SU-DHL-6 (cell line): ENCODE measurements around the gene CRCP.

ENCODE experiments used
- H2AFZ ChIP-seq: fragments of 200-600 bp; sonication (generic); 2 replicates; pipeline ENCODE4 v1.6.1; 2014; ENCODE audit warnings: low read depth, mild to moderate bottlenecking, moderate library complexity, mixed read lengths, antibody characterized with exemption, low read length; ENCODE audit not compliant: severe bottlenecking
- H3F3A ChIP-seq: fragments of 200-600 bp; shearing (Covaris generic); 2 replicates; pipeline ENCODE4 v1.6.0; 2016; ENCODE audit warnings: antibody characterized with exemption, mild to moderate bottlenecking; ENCODE audit not compliant: insufficient read depth
- H3K27ac ChIP-seq: fragments of 200-600 bp; sonication (generic); 2 replicates; pipeline ENCODE4 v1.5.1; 2016; ENCODE audit warnings: low read depth, mild to moderate bottlenecking, low read length, moderate library complexity, mixed read lengths
- H3K27me3 ChIP-seq: fragments of 200-600 bp; sonication (generic), shearing (Covaris generic); 2 replicates; pipeline ENCODE4 v1.6.0; 2014; ENCODE audit warnings: mild to moderate bottlenecking, low read length
- H3K36me3 ChIP-seq: fragments of 200-600 bp; sonication (generic); 2 replicates; pipeline ENCODE4 v1.6.1; 2014; ENCODE audit warnings: mild to moderate bottlenecking, low read length, mixed read lengths
- H3K4me2 ChIP-seq: fragments of 300-600, 200-600 bp; shearing (Covaris generic), sonication (generic); 2 replicates; pipeline ENCODE4 v1.6.0; 2014; ENCODE audit warnings: low read length, low read depth, mild to moderate bottlenecking; ENCODE audit not compliant: poor library complexity, severe bottlenecking
- H3K4me3 ChIP-seq: fragments of 200-600 bp; sonication (generic); 2 replicates; pipeline ENCODE4 v1.5.1; 2014; ENCODE audit warnings: antibody characterized with exemption, low read length, mild to moderate bottlenecking, mixed read lengths; ENCODE audit not compliant: insufficient read depth, poor library complexity, severe bottlenecking
- H3K79me2 ChIP-seq: fragments of 200-600 bp; sonication (generic); 2 replicates; pipeline ENCODE4 v1.6.1; 2014; ENCODE audit warnings: mild to moderate bottlenecking, low read length, moderate library complexity; ENCODE audit not compliant: insufficient read depth
- H3K9ac ChIP-seq: fragments of 200-600 bp; sonication (generic); 2 replicates; pipeline ENCODE4 v1.7.0; 2014; ENCODE audit warnings: mild to moderate bottlenecking, low read length
- H3K9me2 ChIP-seq: fragments of 200-600 bp; sonication (generic); replicated peaks from 2 replicates; pipeline ENCODE4 v1.6.1; 2014; ENCODE audit warnings: low read length; ENCODE audit not compliant: insufficient read depth
- H3K9me3 ChIP-seq: fragments of 200-600 bp; sonication (generic); 2 replicates; pipeline ENCODE4 v1.6.1; 2014; ENCODE audit warnings: low read length, mixed read lengths; ENCODE audit not compliant: insufficient read depth
- H4K20me1 ChIP-seq: fragments of 200-600 bp; sonication (generic); 2 replicates; pipeline ENCODE4 v1.6.1; 2014; ENCODE audit warnings: low read depth, mild to moderate bottlenecking, antibody characterized with exemption, low read length, moderate library complexity, mixed read lengths
- EZH2phosphoT487 ChIP-seq: fragments of 200-600 bp; sonication (generic), shearing (Covaris generic); conservative IDR thresholded peaks from 2 replicates; pipeline ENCODE4 v1.6.1; 2018; ENCODE audit warnings: mild to moderate bottlenecking, antibody characterized with exemption, low read length, moderate library complexity, mixed read lengths
- TF ChIP-seq, protein P1 (sequence below): fragments of 200-600 bp; sonication (generic); IDR thresholded peaks from one replicate; pipeline ENCODE4 v1.5.1; 2017; ENCODE audit warnings: antibody characterized with exemption, mild to moderate bottlenecking, low read length, moderate library complexity; ENCODE audit not compliant: insufficient read depth, poor library complexity, severe bottlenecking

The CRCP gene

GRCh38 chr7:66188645-66189044 is 74.0 kb downstream of the CRCP start:
- Histone ChIP-seq H3F3A (no peaks in the 10 kb centered on the region), H3K36me3 (no peaks in the 10 kb centered on the region), H3K79me2 (no peaks in the 10 kb centered on the region), H2AFZ (no peak overlapping the region), H3K9me2 (no peaks in the 10 kb centered on the region), H3K9me3 (no peaks in the 10 kb centered on the region), H3K4me3 (no peak overlapping the region), H3K4me2 (no peak overlapping the region), H3K27ac (no peak overlapping the region), H3K27me3 (no peaks in the 10 kb centered on the region), H4K20me1 (no peaks in the 10 kb centered on the region), H3K9ac (no peak overlapping the region)
- TF ChIP-seq EZH2phosphoT487: no peak
- TF ChIP-seq, protein P1, sequence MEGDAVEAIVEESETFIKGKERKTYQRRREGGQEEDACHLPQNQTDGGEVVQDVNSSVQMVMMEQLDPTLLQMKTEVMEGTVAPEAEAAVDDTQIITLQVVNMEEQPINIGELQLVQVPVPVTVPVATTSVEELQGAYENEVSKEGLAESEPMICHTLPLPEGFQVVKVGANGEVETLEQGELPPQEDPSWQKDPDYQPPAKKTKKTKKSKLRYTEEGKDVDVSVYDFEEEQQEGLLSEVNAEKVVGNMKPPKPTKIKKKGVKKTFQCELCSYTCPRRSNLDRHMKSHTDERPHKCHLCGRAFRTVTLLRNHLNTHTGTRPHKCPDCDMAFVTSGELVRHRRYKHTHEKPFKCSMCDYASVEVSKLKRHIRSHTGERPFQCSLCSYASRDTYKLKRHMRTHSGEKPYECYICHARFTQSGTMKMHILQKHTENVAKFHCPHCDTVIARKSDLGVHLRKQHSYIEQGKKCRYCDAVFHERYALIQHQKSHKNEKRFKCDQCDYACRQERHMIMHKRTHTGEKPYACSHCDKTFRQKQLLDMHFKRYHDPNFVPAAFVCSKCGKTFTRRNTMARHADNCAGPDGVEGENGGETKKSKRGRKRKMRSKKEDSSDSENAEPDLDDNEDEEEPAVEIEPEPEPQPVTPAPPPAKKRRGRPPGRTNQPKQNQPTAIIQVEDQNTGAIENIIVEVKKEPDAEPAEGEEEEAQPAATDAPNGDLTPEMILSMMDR: no peak

DNA sequence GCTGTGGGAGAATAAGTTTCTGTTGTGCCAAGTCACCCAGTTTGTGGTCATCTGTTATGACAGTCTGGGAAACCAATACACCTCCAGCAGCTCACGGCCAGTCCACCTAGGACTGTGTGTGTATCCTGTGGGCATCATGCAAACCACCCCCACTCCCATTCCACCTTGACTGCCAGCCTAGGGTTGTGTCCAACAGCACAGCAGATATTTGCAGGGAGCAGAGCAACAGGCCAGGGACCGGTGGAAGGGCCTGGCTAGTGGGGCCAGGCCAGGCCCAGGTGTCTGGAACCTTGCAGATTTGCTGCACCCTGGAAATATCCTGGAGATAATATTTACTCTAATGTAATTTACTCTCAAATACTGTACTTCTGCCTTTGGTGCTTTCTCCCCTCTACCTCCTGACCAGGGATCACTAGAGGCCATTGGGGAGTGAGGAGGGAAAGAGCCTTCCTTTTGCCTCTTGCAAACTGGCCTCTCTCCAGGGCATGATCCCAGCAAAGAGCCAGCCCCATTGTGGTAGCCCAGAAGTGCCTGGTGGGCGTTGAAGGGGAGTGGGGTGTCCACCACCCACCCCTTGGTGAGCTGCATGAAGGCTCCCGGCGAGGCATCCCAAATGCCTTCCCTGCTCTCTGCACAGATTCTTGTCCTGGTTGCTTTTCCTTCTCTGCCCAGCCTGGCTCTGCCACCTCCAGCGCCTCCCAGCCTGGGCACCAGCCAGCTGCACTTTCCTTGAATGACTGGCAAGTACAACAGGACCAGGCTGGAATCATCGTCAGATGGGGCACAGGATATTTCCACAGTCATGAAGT is 75.3 kb downstream of the CRCP start:
- Histone ChIP-seq H3K9me3 (no peaks in the 10 kb centered on the region), H3K27ac (no peak overlapping the region), H3K27me3 (no peaks in the 10 kb centered on the region), H3F3A (no peaks in the 10 kb centered on the region), H2AFZ (no peak overlapping the region), H3K4me2 (no peak overlapping the region), H3K36me3 (no peaks in the 10 kb centered on the region), H3K9me2 (no peaks in the 10 kb centered on the region), H4K20me1 (no peaks in the 10 kb centered on the region), H3K4me3 (no peak overlapping the region), H3K9ac (no peak overlapping the region), H3K79me2 (no peaks in the 10 kb centered on the region)
- no peak for TF ChIP-seq EZH2phosphoT487
- TF ChIP-seq, protein P1: no peak

DNA sequence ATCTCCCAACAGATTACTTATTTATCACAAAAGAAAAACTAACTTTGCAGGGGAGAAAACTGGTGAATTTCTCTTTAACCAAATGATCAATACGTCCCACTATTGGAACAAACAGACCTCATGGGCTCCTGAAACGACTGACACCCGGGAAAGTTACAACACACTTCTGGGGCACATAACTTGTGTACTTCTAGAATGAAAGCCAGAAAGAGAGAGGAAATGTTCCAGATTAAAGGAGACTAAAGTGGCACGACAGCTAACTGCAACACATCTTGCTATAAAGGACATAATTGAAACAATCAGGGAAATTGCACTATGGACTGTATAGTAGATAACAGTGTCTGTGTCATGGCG is 75.8 kb downstream of the CRCP start:
- TF ChIP-seq EZH2phosphoT487: no peak
- TF ChIP-seq, protein P1: no peak
- H3K4me3 ChIP-seq: no peak overlapping the region
- no peak overlapping the region for H3K9ac ChIP-seq
- H2AFZ ChIP-seq: no peak overlapping the region
- no peak overlapping the region for H3K27ac ChIP-seq
- H3K79me2 ChIP-seq: no peaks in the 10 kb centered on the region
- H3K4me2 ChIP-seq: no peak overlapping the region
- H4K20me1 ChIP-seq: no peaks in the 10 kb centered on the region
- no peaks in the 10 kb centered on the region for H3K9me3 ChIP-seq
- no peaks in the 10 kb centered on the region for H3K27me3 ChIP-seq
- no peaks in the 10 kb centered on the region for H3K36me3 ChIP-seq
- H3F3A ChIP-seq: no peaks in the 10 kb centered on the region
- H3K9me2 ChIP-seq: no peaks in the 10 kb centered on the region
